Measurements from ENCODE around the gene COL11A2.
"Not testable (repeated sequence)": the region's sequence is repeated elsewhere in the genome, so short reads cannot be mapped to it uniquely, and the experiment has no call there.

COL11A2 gene

DNA sequence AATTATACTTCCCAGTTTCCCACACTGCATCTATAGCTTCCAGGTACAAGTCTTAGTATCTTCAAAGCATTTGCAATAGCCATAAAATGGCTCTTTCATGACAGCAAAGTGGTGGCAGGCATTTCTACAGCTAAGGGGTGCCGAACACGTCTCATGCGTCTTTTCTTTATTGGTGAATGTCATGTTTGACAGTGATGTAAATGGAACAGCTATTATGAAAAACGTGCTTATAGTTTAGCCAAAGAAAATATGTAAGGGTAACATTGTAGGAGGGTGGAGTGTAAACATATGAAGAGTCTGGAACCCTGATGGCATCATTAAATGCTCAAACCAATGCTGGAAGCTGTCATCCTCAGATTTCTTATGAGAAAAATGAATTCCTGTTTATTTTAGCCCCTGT, 37.9 kb downstream of the COL11A2 start:
- Histone ChIP-seq H3K9ac (ENCODE audit: low read length) (no peak overlapping the region), H4K20me1 (ENCODE audit: low read depth, low read length) (no peaks in the 10 kb centered on the region), H3K9me3 (ENCODE audit: insufficient read depth, low read length) (peaks cover 5% of the 10 kb centered on the region; the same call in 1 of the 2 replicates), H2AFZ (ENCODE audit: low read depth, low read length, severe bottlenecking) (no peak overlapping the region), H3F3A (ENCODE audit: insufficient read depth) (no peaks in the 10 kb centered on the region), H3K27ac (ENCODE audit: low read depth, low read length) (no peak overlapping the region), H3K27me3 (ENCODE audit: low read length) (0 out of 2 replicates have a peak, but pooled peaks cover 3% of the 10 kb centered on the region), H3K9me2 (replicated peaks; ENCODE audit: insufficient read depth, low read length) (no peaks in the 10 kb centered on the region), H3K79me2 (ENCODE audit: insufficient read depth, low read length) (no peaks in the 10 kb centered on the region), H3K36me3 (ENCODE audit: low read length) (no peaks in the 10 kb centered on the region), H3K4me2 (ENCODE audit: low read depth, low read length, poor library complexity, severe bottlenecking) (no peak overlapping the region), H3K4me3 (ENCODE audit: insufficient read depth, low read length, poor library complexity, severe bottlenecking) (no peak overlapping the region)
- TF ChIP-seq, protein P1, sequence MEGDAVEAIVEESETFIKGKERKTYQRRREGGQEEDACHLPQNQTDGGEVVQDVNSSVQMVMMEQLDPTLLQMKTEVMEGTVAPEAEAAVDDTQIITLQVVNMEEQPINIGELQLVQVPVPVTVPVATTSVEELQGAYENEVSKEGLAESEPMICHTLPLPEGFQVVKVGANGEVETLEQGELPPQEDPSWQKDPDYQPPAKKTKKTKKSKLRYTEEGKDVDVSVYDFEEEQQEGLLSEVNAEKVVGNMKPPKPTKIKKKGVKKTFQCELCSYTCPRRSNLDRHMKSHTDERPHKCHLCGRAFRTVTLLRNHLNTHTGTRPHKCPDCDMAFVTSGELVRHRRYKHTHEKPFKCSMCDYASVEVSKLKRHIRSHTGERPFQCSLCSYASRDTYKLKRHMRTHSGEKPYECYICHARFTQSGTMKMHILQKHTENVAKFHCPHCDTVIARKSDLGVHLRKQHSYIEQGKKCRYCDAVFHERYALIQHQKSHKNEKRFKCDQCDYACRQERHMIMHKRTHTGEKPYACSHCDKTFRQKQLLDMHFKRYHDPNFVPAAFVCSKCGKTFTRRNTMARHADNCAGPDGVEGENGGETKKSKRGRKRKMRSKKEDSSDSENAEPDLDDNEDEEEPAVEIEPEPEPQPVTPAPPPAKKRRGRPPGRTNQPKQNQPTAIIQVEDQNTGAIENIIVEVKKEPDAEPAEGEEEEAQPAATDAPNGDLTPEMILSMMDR (IDR thresholded peaks at IDR 0.05; ENCODE audit: insufficient read depth, low read length, poor library complexity, severe bottlenecking): no peak
- no peak for TF ChIP-seq EZH2phosphoT487 (conservative IDR thresholded peaks at IDR 0.05; ENCODE audit: low read length)

DNA sequence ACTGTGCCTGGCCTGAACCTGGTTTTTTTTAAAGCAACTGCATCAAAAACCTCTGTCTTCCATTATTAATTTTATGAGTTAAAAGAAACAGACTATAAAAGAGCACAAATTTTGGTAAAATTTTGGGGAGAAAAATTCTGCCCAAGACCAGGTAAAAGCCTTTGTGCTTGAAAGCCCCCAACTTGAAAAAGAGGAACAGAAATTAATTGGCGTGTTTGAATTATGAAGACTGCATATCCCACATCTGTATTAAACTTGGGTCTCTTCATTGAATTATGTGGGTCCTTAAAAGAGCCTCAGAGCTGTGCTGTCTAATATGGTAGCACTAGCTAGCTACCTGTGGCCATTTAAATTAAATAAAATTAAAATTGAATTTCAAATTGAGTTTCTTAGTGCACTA, 41.2 kb downstream of the COL11A2 start:
- no peaks in the 10 kb centered on the region for H3F3A ChIP-seq (ENCODE audit: insufficient read depth)
- no peak overlapping the region for H3K9ac ChIP-seq (ENCODE audit: low read length)
- H4K20me1 ChIP-seq (ENCODE audit: low read depth, low read length): no peaks in the 10 kb centered on the region
- no peak overlapping the region for H2AFZ ChIP-seq (ENCODE audit: low read depth, low read length, severe bottlenecking)
- TF ChIP-seq EZH2phosphoT487 (conservative IDR thresholded peaks at IDR 0.05; ENCODE audit: low read length): no peak
- TF ChIP-seq, protein P1 (IDR thresholded peaks at IDR 0.05; ENCODE audit: insufficient read depth, low read length, poor library complexity, severe bottlenecking): no peak
- H3K79me2 ChIP-seq (ENCODE audit: insufficient read depth, low read length): no peaks in the 10 kb centered on the region
- no peak overlapping the region for H3K4me3 ChIP-seq (ENCODE audit: insufficient read depth, low read length, poor library complexity, severe bottlenecking)
- no peak overlapping the region for H3K4me2 ChIP-seq (ENCODE audit: low read depth, low read length, poor library complexity, severe bottlenecking)
- no peak overlapping the region for H3K27ac ChIP-seq (ENCODE audit: low read depth, low read length)
- no peaks in the 10 kb centered on the region for H3K9me2 ChIP-seq (replicated peaks; ENCODE audit: insufficient read depth, low read length)
- no peaks in the 10 kb centered on the region for H3K36me3 ChIP-seq (ENCODE audit: low read length)
- H3K27me3 ChIP-seq (ENCODE audit: low read length): 0 out of 2 replicates have a peak, but pooled peaks cover 3% of the 10 kb centered on the region
- peaks cover 5% of the 10 kb centered on the region; the same call in 1 of the 2 replicates for H3K9me3 ChIP-seq (ENCODE audit: insufficient read depth, low read length)

DNA sequence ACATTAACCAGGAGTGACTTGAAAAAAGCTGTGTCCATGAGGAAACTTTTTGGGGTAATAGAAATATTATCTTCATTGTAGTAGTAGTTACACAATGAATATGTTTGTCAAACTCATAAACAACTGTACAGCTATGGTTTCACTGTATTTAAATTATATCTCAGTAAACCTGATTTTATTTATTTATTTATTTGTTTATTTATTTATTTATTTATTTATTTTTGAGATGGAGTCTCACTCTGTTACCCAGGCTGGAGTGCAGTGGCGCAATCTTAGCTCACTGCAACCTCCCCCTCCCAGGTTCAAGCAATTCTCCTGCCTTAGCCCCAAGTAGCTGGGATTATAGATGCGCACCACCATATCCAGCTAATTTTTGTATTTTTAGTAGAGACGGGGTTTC, 41.7 kb downstream of the COL11A2 start:
- H2AFZ ChIP-seq (ENCODE audit: low read depth, low read length, severe bottlenecking); H3K9me3 ChIP-seq (ENCODE audit: insufficient read depth, low read length); H3K27me3 ChIP-seq (ENCODE audit: low read length); H3K9me2 ChIP-seq (replicated peaks; ENCODE audit: insufficient read depth, low read length); H4K20me1 ChIP-seq (ENCODE audit: low read depth, low read length); H3K4me3 ChIP-seq (ENCODE audit: insufficient read depth, low read length, poor library complexity, severe bottlenecking); H3K4me2 ChIP-seq (ENCODE audit: low read depth, low read length, poor library complexity, severe bottlenecking); H3K27ac ChIP-seq (ENCODE audit: low read depth, low read length); H3K36me3 ChIP-seq (ENCODE audit: low read length); H3F3A ChIP-seq (ENCODE audit: insufficient read depth); H3K79me2 ChIP-seq (ENCODE audit: insufficient read depth, low read length); H3K9ac ChIP-seq (ENCODE audit: low read length): not testable (repeated sequence)

DNA sequence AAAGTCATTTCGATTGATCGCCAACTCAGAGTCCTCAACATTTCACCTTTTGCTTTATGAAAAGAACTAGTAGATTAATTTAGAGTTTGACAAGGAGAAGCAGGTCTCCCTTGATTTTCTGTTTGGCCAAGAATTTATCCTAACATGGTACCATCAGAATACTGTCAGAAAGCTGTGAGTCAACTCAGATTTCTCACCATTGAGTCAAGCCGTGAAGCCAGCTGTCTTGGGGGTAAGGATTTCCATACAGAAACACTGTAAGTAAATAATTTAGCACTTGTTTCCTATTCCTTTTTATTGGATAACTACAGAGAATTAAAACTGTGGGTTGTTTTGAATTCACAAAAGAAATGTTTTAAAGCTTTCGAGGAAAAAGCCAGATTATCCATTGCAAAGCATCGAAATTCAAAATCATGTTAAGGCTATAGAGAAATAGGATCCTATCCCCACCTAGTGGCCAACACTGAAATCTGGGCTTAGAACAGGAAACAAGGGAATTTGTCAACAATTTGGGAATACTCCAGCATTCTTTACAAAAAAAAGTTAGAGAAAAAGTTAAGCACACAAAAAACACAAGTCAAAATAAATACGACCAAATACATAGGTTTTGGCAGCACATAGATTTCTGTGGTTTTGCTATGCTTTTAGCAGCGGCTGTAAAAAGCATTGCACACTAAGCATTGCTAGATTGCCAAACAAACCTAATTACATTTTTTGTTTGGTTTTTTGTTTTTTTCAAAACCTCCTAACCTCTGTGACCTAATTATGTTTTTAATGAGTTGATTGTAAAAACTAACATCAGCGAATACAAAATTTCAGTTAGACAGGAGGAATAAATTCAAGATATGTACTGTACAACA, 44.2 kb downstream of the COL11A2 start:
- Histone ChIP-seq H3F3A (ENCODE audit: insufficient read depth) (0 out of 2 replicates have a peak, but pooled peaks cover 3% of the 10 kb centered on the region), H2AFZ (ENCODE audit: low read depth, low read length, severe bottlenecking) (no peak overlapping the region), H3K79me2 (ENCODE audit: insufficient read depth, low read length) (no peaks in the 10 kb centered on the region), H3K36me3 (ENCODE audit: low read length) (no peaks in the 10 kb centered on the region), H3K4me3 (ENCODE audit: insufficient read depth, low read length, poor library complexity, severe bottlenecking) (no peak overlapping the region), H4K20me1 (ENCODE audit: low read depth, low read length) (no peaks in the 10 kb centered on the region), H3K9me3 (ENCODE audit: insufficient read depth, low read length) (peaks cover 5% of the 10 kb centered on the region; the same call in 1 of the 2 replicates), H3K9ac (ENCODE audit: low read length) (no peak overlapping the region), H3K27ac (ENCODE audit: low read depth, low read length) (no peak overlapping the region), H3K9me2 (replicated peaks; ENCODE audit: insufficient read depth, low read length) (no peaks in the 10 kb centered on the region), H3K27me3 (ENCODE audit: low read length) (0 out of 2 replicates have a peak, but pooled peaks cover 3% of the 10 kb centered on the region), H3K4me2 (ENCODE audit: low read depth, low read length, poor library complexity, severe bottlenecking) (no peak overlapping the region)
- TF ChIP-seq, protein P1 (IDR thresholded peaks at IDR 0.05; ENCODE audit: insufficient read depth, low read length, poor library complexity, severe bottlenecking): peak; percentile 98
- TF ChIP-seq EZH2phosphoT487 (conservative IDR thresholded peaks at IDR 0.05; ENCODE audit: low read length): no peak

Measured in SU-DHL-6 (cell line).